NCI-H774 (cell line): ENCODE data around the gene NPR2.

ENCODE experiments used
- DNase-seq: peaks from one replicate; lab custom pipeline; 2025; lab: John Stamatoyannopoulos, UW

NPR2 gene

GRCh38 chr9:35858458-35858857 is 67.1 kb downstream of the NPR2 start:
- DNase-seq, result no peak
